ENCODE measurements around the gene SEMA4B.
A peak's percentile ranks its signal among the peaks of the same experiment; 100 is the strongest.

SEMA4B gene

DNA sequence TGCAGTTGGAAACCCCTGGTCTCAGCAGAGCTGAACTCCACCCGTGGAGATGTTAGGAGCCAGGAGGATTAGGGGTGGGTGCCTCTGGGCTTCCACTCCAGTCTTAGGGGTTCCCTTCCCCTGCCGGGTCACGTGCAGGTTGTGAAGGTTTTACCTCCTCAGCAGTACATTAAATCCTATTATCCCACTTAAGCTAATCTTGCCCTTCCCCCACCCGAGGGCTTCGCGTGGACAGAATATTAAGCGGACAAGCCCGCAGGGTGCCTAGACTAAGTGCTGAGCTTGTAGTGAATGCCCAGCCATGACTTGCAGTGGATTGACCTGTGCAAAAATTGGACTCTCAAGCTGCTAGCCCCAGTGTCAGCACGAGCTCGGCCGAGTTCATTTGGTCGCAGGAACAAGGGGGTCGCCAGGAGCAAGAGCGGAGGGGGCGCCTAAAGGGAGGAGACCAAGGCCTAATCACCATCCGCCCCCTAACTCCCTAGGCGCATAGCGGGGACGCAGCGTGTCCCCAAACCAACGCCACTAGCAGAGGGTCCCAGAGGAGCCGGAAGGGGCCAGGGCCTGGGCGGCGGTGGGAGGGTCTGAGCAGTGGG is 498 bp upstream of the SEMA4B start:
- Histone ChIP-seq H3K27me3 (replicated peaks; ENCODE audit: control insufficient read depth, insufficient read depth, low read length) (no peaks in the 10 kb centered on the region), H3K4me3 (replicated peaks; ENCODE audit: low read depth, low read length) (peak overlapping the region; percentile 80), H3K36me3 (ENCODE audit: control insufficient read depth, insufficient read depth, low read length) (peaks cover 6% of the 10 kb centered on the region)
- no peak for DNase-seq (ENCODE audit: extremely low read depth, insufficient read length)
- TF ChIP-seq CTCF (IDR thresholded peaks at IDR 0.05; ENCODE audit: insufficient read depth, low read length, poor library complexity, severe bottlenecking) = no peak

- peak overlapping the region; percentile 80 for H3K4me3 ChIP-seq (replicated peaks; ENCODE audit: low read depth, low read length)
- H3K36me3 ChIP-seq (ENCODE audit: control insufficient read depth, insufficient read depth, low read length) = peaks cover 6% of the 10 kb centered on the region
- no peak for DNase-seq (ENCODE audit: extremely low read depth, insufficient read length)
- no peaks in the 10 kb centered on the region for H3K27me3 ChIP-seq (replicated peaks; ENCODE audit: control insufficient read depth, insufficient read depth, low read length)
- no peak for TF ChIP-seq CTCF (IDR thresholded peaks at IDR 0.05; ENCODE audit: insufficient read depth, low read length, poor library complexity, severe bottlenecking)
Measured at GRCh38 chr15:90201944-90202375, 830 bp downstream of the SEMA4B start.

DNA sequence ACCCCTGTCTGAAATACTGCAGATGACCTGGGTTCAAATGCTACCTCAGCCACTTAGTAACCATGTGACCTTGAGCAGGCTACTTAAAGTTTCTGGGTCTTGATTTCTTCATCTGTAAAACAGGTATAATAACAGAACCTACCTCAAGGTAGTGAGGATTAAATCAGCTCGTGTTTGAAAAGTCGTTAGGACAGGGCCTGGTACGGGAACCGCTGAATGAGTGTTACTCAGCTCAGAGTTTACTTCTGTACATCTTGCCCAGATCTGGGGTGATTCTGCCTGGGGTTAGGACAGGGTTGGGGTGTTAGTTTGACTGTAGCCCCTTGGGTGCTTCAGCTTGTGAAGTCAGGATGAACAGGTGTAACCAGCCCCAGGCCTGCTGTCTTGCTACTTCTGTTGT is 1.8 kb downstream of the SEMA4B start:
- no peaks in the 10 kb centered on the region for H3K27me3 ChIP-seq (replicated peaks; ENCODE audit: control insufficient read depth, insufficient read depth, low read length)
- H3K36me3 ChIP-seq (ENCODE audit: control insufficient read depth, insufficient read depth, low read length) = peaks cover 6% of the 10 kb centered on the region
- no peak for TF ChIP-seq CTCF (IDR thresholded peaks at IDR 0.05; ENCODE audit: insufficient read depth, low read length, poor library complexity, severe bottlenecking)
- H3K4me3 ChIP-seq (replicated peaks; ENCODE audit: low read depth, low read length) = no peak overlapping the region
- no peak for DNase-seq (ENCODE audit: extremely low read depth, insufficient read length)

GRCh38 chr15:90203473-90203872 is 2.3 kb downstream of the SEMA4B start:
- DNase-seq (ENCODE audit: extremely low read depth, insufficient read length) = no peak
- no peaks in the 10 kb centered on the region for H3K27me3 ChIP-seq (replicated peaks; ENCODE audit: control insufficient read depth, insufficient read depth, low read length)
- H3K36me3 ChIP-seq (ENCODE audit: control insufficient read depth, insufficient read depth, low read length) = peaks cover 6% of the 10 kb centered on the region
- TF ChIP-seq CTCF (IDR thresholded peaks at IDR 0.05; ENCODE audit: insufficient read depth, low read length, poor library complexity, severe bottlenecking) = no peak
- H3K4me3 ChIP-seq (replicated peaks; ENCODE audit: low read depth, low read length) = no peak overlapping the region

DNA sequence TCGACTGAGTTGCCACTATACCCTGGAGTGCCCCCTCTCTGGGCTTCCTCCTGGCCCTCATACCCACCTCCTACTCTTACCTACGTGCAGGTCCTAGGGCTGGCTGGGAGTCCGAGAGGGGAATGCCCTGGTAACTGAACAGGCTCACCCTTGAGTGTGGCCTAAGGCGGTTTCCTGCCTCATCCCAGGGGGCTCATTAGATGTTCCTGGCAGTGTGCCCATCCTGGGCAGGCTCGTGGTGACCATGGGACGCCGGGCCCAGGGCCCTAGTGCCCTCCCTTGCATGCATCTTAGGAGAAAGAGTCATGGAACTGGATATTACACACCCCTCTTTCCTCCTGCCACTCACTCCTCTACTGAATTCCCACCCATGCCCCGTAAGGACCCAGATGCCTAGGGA is 2.8 kb downstream of the SEMA4B start:
- TF ChIP-seq CTCF (IDR thresholded peaks at IDR 0.05; ENCODE audit: insufficient read depth, low read length, poor library complexity, severe bottlenecking) = no peak
- H3K27me3 ChIP-seq (replicated peaks; ENCODE audit: control insufficient read depth, insufficient read depth, low read length) = no peaks in the 10 kb centered on the region
- DNase-seq (ENCODE audit: extremely low read depth, insufficient read length) = no peak
- no peak overlapping the region for H3K4me3 ChIP-seq (replicated peaks; ENCODE audit: low read depth, low read length)
- peaks cover 6% of the 10 kb centered on the region for H3K36me3 ChIP-seq (ENCODE audit: control insufficient read depth, insufficient read depth, low read length)
